GM18909 (cell line): ENCODE results near the gene COG5.
"Not testable (repeated sequence)": the region's sequence is repeated elsewhere in the genome, so short reads cannot be mapped to it uniquely, and the experiment has no call there.

Source experiments
- ATAC-seq: cut with Tn5 transposase; IDR thresholded peaks from one replicate; pipeline ENCODE4 v1.9.1; 2021; ENCODE audit warnings: mild to moderate bottlenecking; ENCODE audit not compliant: unreplicated experiment, poor library complexity

Gene COG5

GRCh38 chr7:107294182-107294581 is 269.5 kb downstream of the COG5 start:
- no peak for ATAC-seq

GRCh38 chr7:107292591-107292990 is 271.1 kb downstream of the COG5 start:
- no peak for ATAC-seq

GRCh38 chr7:107291434-107291833 is 272.3 kb downstream of the COG5 start:
- ATAC-seq: no peak

DNA sequence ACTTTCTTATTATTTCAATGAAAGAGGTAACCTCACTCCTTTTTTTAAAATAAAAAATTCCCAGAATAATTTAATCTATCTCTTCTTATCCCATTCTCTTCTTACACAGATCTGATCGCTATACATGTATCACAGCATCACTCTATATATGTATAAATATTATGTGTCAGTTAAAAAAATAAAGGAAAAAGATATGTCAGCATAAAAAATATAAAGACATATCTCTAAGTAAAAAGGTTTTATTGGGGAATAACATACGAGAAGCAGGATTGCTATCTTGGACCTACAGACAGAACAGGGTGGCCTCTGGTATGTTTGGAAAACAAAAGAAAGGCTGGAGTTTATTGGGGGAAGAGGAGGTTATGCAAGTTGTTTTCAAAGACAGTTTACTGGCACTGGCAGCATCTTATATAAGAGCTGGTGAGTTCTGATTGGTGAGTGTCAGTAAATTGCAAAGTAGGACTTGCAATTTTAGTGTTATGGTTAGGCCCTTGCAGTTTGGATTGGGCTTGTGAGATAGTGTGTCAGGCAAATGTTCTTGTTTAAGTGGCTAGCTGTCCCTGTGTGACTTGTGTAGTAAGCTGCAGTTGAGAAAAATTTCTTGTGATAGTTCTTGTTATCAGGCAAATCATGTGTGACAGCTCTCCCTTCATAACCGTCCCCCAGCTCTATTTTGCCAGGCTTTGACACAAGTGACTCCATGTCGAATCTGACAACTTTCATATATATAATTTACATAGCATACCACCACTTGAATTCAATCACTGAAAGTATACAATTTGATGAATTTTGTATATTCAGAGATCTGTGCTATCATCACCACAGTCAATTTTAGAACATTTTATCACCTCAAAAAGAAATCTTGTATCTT is 276.7 kb downstream of the COG5 start:
- ATAC-seq: no peak

- no peak for ATAC-seq
Measured at GRCh38 chr7:107284911-107285479, 278.7 kb downstream of the COG5 start.

DNA sequence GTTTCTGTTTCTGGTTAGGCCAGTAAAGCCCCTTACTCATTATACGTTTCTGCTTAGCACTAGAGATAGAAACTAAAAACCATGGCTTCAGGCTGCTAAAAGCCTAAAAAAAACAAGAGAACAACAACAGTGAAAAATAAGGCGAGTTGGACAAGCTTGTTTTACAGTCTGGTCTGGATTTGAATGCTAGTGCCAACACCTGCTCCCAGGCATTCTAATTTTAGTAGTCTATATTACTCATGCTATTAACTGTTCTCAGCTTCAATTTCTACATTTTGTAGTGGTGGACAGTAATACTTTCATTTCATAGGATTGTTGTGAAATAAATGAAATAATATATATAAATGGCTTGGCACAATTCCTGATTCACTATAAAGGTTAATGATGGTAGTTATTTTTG is 286.4 kb downstream of the COG5 start:
- ATAC-seq: no peak

GRCh38 chr7:107276220-107276827 is 287.4 kb downstream of the COG5 start:
- ATAC-seq: no peak

GRCh38 chr7:107274506-107274905 is 289.2 kb downstream of the COG5 start:
- ATAC-seq: no peak

GRCh38 chr7:107269790-107270189 is 293.9 kb downstream of the COG5 start:
- ATAC-seq: no peak

GRCh38 chr7:107268594-107268993 is 295.1 kb downstream of the COG5 start:
- no peak for ATAC-seq

DNA sequence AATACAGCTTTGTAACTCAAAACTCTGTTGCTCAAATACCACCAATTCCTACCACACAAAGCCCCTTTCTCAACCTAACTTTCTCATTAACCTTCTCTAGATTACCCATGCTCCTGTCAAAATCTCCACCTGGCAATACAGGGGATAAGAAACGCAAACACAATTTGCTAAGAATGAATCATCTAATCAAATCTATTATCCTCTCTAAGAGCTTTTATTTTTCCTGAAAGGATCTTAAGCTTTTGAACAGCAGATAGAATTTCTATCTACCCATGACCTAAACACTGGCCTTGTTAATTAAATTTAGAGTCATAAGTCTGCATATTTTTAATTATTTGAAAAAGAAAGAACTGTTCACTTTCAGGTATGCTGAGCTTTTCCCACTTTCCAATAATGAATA is 296.6 kb downstream of the COG5 start:
- ATAC-seq: no peak

DNA sequence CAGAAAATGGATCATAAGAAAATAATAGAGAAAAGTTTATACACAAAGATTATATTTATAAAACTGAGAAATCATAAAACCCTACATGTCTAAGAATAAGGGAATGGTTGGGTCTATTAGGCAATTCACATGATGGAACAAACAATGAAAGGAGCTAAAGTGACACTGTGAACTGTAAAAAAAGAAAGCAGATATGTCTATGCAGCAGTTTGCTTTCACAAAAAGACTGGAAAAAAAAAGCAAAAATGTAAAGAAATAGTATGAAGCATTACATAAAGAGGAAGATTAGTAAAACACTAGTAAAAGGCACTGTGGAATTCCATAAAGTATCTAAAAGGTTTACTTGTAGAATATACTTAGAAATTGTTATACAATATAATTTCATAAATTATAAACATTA is 299.0 kb downstream of the COG5 start:
- no peak for ATAC-seq

DNA sequence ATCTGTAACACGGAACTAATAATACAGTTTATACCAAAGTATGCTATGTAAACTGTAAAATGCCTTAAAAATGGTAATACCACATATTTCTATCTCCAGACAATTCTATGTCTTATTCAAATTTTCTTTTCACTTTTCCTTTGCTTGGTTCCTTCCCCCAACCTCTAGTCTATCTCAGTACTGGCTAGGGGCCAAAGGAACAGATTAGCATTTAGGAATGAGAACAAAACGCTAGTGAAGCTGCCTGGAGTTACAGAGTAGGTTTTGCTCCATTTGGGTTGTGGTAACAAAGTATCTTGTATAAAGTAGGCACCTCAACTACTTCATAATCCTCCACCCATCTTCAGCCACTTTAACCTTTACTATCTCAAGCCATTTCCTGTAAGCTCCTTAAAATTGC is 300.9 kb downstream of the COG5 start:
- no peak for ATAC-seq

DNA sequence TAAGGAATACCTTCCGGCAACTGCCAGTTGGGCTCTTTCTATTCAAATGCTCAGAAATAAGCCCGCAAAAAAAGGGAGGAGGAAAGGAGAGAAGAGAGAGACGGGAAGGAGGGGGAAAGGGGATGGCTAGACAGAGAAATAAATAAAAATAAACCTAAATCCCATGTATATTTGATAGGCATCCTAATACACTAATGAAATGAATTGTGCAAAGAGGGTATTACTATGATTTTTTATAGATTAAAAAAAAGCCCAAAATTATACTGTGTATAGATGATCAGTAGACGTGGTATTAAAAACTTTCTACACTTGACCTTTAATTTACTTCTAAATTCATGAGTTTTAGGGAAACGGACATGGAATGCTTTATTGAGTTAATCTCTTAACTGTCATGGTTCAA is 305.0 kb downstream of the COG5 start:
- ATAC-seq: no peak

- ATAC-seq: no peak
Measured at GRCh38 chr7:107255602-107256001, 308.1 kb downstream of the COG5 start.

DNA sequence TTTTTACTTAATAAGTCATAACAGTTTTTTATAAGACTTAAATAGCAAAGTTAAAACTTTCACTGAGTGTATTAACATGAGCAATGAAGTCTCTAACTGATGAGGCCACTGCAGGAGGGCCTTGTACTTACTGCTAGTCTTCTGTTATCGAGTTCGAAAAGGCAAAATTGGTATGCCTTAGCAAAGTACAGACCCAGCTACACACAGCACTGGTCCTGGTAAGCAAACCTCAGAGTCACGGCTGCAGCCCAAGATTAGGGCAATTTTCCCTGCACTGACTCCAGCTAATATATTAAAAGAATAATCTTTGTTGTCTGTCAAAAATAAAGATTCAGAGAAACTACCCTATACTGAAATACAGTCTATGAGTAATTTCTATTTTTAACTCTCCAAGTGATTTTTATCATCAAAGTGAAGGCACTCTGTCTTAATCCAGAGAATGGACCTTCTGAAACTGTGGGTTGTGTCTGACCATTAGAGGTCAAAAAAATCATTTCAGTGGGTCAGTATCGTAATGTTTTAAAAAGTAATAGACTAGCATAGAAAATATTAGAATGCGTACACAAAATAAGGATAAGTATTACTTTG is 309.2 kb downstream of the COG5 start:
- no peak for ATAC-seq

- no peak for ATAC-seq
Measured at GRCh38 chr7:107253599-107253998, 310.1 kb downstream of the COG5 start.

GRCh38 chr7:107251963-107252362 is 311.8 kb downstream of the COG5 start:
- ATAC-seq: no peak

DNA sequence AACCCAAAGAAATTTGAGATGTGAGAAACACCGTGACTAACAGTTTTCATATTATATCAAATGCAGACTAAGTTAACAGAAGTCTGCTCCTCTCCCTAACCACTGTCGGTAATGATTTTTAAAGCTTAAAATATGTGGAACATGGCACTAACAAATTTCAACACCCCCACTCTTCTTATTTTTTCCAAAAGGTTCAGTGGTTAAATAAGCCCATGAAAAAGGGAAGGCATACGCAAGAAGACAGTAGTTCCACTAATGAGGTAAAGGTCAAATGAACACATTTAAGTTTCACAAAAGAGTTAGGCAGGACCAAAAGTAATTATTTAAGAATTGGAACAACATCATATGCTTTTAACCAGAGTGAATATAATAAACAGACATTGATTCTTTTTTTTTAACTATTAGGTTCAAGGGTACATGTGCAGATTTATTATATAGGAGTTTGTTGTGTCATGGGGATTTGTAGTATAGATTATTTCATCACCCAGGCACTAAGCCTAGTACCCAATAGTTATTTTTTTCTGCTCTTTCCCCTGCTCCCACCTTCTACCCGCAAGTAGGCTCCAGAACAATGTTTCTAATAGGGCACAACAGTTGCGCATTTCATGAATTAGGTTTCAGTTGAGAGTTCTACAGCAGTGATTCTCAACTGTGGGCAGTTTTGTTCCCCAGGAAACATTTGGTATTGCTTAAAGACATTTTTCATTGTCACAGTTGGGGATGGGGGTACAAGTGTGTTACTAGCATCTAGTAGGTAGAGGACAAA is 315.0 kb downstream of the COG5 start:
- ATAC-seq: no peak

DNA sequence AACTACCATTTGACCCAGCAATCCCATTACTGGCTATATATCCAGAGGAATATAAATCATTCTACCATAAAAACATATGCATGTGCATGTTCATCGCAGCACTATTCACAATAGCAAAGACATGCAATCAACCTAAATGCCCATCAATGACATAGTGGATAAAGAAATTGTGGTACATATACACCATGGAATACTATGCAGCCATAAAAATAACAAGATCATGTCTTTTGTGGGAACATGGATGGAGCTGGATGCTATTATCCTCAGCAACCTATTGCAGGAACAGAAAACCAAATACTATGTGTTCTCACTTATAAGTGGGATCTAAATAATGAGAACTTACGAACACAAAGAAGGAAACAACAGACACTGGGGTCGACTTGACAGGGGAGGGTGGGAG is 316.9 kb downstream of the COG5 start:
- ATAC-seq: not testable (repeated sequence)
